Activated CD4-positive, alpha-beta T cell treated with anti-CD3 and anti-CD28 coated beads for 48 hours (primary cell): ENCODE data around the gene ZSWIM4.
"Not testable (repeated sequence)": the region's sequence is repeated elsewhere in the genome, so short reads cannot be mapped to it uniquely, and the experiment has no call there.

Source experiments
- DNase-seq: peaks from one replicate; pipeline ENCODE4 v3.0.0-alpha.2; 2020

ZSWIM4 gene

DNA sequence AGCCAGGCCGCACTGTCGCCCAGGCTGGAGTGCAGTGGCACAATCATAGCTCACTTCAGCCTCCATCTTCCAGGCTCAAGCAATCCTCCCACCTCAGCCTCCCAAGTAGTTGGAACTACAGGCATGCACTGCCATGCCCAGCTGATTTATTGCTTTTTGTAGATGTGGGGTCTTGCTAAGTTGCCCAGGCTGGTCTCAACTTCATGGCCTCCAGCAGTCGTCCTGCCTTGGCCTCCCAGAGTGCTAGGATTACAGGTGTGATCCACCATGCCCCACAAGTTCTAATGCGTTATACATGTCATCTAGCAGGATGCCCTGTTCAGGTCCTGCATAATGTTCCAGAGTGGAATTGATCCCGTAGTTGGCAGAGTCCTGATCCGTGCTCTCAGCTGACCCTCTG, 16.4 kb upstream of the ZSWIM4 start:
- DNase-seq = no peak

DNA sequence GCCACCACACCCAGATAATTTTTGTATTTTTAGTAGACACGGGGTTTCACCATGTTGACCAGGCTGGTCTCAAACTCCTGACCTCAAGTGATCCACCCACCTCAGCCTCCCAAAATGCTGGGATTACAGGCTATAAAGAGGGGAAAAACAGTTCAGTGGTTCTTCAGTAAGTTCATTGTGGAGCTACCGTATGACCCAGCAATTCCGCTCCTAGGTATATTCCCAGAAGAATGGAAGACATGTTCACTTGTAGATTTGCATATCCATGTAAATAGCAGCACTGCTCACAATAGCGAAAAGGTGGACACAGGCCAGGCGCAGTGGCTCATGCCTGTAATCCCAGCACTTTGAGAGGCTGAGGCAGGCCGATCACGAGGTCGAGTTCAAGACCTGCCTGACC, 15.4 kb upstream of the ZSWIM4 start:
- DNase-seq = not testable (repeated sequence)

DNA sequence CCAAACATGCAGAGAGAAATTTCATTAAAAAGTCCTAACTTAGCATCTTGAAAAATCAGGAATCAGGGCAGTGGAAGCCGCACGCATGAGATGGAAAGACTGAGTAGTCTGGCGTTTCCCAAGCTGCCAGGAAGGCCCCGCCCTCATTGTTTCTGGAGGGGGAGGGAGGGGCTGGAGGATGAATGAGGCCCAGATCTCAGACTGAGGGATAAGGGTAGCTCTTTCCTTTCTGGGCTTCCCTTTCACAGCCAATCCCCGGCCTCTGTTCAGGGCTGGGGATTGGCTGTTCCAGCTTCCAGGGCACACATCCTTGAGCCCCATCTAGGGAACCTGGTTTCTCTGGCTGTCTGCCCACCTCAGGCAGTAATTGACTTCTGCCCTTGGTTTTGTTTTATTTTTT, 13.7 kb upstream of the ZSWIM4 start:
- DNase-seq = peak; percentile 32

DNA sequence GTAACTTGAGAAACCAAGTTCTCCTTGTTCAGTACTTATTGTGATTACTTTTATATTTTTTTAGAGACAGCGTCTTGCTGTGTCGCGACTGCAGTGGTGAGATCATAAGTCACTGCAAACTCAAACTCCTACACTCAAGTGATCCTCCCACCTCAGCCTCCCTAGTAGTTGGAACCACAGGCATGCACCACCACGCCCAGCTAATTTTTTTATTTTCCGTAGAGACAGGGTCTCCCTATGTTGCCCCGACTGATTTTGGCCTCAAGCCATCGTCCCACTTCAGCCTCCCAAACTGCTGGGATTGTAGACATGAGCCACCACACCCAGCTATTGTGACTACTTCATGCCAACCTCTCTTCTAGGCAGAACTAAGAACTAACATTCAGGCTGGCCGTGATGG, 12.7 kb upstream of the ZSWIM4 start:
- DNase-seq = no peak

DNA sequence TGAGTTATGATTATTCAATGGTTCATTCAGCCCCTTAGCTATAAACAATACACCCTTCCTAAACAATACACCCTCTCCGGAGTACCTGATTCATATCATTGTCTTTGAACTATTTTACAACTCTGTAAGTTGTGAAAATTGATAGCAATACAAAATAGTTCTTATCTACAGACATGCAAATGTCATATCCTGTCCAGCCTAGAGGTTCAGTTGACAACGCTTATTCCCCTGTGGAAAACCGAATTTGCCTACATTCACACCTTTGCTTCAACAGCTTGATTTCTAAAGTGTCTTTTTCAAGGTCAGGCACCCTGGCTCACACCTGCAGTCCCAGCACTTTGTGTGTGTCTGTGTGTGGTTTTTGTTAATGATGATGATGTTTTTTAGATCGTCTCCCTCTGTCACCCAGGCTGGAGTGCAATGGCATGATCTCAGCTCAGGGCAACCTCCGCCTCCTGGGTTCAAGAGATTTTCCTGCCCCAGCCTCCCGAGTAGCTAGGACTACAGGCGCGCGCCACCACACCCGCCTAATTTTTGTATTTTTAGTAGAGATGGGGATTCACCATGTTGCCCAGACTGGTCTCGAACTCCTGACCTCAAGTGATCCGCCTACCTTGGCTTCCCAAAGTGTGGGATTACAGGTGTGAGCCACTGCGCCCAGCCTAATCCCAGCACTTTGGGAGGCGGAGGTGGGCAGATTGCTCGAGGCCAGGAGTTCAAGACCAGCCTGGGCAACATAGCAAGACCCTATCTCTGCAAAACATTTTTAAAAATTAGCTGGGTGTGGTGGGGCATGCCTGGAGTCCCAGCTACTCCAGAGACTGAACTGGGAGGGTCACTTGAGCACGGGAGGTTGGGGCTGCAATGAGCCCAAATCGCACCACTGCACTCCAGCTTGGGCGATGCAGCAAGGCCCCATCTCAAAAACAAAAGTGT, 11.4 kb upstream of the ZSWIM4 start:
- no peak for DNase-seq

DNA sequence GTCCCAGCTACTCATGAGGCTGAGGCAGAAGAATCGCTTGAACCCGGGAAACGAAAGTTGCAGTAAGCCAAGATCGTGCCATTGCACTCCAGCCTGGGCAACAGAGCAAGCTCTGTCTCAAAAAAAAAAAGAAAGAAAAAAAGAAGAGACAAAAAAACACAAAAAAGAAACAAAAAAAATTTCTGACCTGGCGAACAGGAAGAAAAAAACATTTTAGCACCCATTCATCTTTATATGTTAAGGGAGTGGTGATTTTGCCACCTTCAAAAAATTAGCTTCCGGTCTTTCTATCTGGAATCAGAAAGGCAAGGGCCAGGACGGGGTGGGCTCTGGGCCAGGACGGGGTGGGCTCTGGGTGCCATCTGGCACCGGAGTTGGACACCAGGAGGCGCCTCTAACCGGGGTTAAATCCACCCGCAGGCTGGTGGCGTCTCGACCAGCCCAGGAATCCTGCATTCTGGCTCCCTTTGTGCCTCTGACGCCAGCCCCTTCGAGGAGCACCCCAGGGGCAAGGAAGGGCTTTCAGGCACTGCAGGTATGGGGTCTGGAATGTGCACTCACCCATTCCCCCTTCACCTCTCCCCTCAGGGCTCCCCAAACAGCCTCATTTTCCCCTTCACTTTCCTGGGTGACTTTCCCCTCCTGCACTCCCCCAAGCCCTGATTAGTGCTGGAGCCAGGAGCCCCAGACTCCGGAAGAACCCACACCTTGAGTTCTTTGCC, 10.4 kb upstream of the ZSWIM4 start:
- peak; percentile 77 for DNase-seq

DNA sequence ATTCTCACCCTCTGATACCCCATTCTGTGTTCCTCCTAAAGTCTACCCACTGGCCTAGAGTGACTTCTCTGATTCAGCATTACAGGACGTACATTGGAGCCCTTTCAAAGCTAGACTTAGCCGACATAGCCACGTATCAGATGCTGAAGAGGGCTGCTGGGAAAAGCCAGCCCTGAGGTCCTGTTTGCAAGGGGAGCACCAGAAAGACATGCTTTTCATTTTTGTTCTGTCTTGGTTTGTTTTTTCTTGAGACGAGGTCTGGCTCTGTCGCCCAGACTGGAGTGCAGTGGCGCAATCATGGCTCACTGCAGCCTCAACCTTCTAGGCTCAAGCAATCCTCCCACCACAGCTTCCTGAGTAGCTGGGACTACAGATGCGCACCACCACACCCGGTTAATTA, 6.3 kb upstream of the ZSWIM4 start:
- DNase-seq = peak; percentile 15

DNA sequence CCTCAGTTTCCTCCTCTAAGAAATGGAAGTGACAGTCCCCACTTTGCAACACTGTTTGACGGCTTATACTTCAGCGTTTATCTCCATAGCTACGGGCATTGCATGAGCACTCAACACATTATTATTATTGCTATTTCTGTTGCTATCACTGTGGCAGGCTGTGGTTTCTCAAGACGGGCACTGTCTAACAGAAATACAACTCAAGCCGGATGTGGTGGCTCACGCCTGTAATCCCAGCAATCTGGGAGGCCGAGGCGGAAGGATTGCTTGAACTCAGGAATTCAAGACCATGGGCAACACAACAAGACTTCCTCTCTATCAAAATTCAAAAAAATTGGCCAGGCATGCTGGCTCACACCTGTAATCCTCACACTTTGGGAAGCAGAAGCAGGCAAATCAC, 4.9 kb upstream of the ZSWIM4 start:
- DNase-seq = no peak

DNA sequence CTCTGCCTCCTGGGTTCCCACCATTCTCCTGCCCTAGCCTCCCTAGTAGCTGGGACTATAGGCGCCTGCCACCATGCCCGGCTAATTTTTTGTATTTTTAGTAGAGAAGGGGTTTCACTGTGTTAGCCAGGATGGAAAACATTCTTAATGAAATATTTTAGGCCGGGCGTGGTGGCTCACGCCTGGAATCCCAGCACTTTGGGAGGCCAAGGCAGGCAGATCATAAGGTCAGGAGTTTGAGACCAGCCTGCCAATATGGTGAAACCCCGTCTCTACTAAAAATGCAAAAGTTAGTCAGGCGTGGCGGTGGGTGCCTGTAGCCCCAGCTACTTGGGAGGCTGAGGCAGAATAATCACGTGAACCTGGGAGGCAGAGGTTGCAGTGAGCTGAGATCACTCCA, 1.9 kb upstream of the ZSWIM4 start:
- DNase-seq = not testable (repeated sequence)

DNA sequence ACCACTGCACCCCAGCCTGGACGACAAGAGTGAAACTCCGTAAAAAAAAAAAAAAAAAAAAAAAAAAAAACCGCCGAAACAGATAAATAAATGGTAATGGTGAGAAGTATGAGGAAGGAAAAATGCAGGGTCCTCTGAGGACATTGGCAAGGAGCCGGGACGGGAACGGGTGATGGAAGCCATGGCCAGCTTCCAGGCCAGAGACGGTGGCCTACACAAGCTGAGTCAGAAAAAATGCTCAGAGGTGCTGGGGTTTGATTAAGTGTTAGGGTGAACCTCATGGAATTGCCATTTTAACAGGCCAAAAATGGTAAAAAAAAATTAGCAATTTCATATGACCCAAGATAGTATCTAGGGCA, 866 bp upstream of the ZSWIM4 start:
- DNase-seq = no peak

DNA sequence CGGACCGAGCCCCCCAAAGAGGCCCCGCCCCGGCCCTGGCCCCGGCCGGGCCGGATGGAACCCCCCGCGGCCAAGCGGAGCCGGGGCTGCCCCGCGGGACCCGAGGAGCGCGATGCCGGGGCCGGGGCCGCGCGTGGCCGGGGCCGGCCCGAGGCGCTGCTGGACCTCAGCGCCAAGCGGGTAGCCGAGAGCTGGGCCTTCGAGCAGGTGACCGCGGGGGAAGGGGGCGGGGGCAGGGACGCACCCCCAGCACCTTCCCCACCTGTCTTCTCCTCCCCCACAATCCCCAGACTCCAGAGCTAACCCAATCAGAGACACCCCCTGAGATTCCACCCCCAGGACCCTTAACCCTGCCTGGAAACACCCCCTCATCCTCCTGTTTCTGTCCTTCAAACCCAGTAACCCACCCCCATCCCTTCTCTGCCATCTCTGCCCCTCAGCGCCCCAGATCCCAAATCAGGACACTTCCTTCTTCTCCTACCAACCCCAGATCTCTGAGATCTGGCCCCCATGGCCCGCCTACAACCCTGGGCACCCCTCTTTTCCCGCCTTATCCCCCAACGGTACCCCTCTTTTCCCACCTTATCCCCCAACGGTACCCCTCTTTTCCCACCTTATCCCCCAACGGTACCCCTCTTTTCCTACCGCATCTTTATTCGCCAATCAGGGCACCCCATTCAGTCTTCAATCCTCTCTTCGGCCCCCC, 505 bp downstream of the ZSWIM4 start:
- DNase-seq = no peak

DNA sequence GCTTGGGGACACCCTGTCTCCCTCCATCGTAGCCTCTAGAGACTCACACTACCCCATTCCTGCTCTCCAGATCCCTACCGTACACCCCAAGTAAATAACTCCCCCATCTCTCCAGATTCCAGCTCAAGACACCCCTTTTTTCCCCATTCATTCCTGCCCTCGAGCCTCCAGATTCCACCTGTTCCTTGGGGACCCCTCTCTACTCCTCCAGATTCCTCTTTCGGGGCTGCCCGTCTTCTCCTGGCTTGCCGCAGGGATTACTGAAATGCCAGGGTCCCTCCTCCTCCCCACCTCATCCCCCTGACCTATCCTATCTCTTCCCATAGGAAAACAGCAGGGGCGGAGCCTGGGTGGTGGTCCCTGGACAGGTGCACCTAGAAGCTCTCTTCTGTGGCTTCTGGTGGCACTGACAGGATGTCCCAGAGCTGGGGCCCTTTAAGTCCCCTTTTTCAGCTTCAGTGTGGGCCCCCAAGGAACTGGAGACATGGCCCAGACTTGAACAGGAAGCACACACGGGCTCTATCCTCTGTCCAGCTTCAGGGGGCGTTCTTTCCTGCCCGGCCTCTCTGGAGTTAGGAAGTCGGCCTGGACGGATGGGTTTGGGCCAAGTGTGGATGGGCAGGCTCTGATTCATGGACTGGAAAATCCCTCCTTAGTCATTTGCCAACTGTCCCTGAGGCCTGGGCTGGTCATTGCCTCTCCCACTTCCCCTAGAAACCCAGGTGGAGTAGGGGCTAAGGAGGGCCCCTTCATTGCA, 1.2 kb downstream of the ZSWIM4 start:
- DNase-seq = no peak

DNA sequence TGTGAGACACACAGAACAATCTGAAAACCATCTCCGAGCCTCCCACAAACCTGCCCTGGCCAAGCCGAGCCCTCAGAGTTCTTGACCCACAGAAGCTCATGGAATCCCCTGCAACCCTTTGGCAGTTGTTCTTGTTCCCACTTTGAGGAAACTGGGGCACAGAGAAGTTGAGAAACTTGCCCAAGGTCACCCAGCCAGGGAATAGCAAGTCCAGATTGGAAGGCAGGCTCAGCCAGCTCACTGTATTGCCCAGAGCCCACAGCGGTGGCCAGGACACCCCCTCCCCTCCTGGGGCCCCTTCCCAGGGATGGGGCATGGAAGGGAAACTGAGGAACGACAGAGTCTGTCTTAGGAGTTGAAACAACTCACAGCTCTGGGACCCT, 1.8 kb downstream of the ZSWIM4 start:
- no peak for DNase-seq

DNA sequence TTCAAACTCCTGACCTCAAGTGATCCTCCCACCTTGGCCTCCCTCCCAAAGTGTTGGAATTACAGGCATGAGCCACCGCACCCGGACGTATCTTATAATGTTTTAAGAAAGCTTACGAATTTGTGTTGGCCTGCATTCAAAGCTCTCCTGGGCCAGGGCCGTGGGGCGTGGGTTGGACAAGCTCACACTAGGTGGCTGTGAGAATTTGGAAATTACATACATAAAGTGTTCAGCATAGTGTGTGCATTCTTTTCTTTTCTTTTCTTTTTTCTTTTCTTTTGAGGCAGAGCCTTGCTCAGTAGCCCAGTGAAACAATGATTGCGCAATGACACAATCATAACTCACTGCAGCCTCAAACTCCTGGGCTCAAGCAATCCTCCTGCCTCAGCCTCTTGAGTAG, 2.6 kb downstream of the ZSWIM4 start:
- DNase-seq = no peak

DNA sequence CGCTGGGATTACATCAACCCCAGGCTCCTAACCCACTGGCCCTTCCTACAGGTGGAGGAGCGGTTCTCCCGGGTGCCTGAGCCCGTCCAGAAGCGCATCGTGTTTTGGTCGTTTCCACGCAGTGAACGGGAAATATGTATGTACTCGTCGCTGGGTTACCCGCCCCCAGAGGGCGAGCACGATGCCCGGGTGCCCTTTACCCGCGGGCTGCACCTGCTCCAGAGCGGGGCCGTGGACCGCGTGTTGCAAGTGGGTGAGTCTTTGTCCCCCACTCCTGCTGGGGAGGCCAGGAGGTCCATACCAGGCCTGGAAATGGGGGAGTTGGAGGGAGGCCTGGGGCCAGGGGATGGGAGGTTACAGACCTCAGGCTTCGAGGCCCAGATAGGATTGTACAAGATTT, 4.4 kb downstream of the ZSWIM4 start:
- no peak for DNase-seq

DNA sequence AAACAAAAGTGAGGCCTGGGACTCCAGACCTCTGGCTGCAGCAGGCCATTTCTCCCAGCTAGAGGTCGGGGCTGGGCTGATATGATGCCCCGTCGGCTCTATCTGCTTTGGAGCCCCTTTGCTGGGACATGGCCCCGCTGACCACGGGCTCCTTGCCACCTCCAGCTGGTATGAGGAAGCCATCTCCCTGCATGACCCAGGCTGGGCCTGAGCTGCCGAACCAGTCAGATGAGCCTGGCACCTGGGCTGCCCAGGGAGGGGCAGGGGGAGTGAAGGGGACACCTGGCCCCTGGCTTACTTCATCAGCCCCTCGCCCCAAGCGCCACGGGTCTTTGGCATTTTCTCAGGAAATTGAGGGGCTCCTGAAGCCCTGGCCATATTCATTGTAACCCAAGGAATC, 7.8 kb downstream of the ZSWIM4 start:
- no peak for DNase-seq

DNA sequence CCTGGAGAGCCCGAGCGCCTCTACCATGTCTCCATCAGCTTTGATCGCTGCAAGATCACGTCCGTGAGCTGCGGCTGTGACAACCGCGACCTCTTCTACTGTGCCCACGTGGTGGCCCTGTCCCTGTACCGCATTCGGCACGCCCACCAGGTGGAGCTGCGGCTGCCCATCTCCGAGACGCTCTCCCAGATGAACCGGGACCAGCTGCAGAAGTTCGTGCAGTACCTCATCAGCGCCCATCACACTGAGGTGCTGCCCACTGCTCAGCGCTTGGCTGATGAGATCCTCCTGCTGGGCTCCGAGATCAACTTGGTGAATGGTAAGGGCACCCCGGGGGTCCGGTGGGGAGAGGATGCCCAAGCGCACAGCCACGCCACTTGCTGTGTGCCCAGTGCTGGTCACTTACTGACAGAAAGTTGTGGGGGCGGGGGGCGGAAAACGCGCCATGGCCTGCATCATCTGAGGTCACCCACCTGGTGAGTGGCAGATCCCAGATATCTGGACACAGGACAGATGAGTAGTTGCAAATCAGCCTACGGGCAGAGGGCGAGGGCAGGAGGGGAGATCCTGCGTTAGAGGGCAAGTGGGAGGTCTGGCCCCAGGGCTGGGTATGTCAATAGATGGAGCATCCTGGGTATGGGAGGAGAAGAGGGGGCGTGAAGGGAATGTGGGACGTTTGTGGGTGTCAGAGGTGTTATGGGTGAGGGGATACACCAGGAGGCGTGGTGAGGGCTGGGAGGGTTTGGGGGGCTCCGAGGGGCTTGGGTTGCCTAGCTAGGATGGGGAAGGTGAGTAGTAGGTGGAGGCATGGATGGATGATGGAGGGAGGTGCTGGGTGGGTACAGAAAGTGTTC, 9.8 kb downstream of the ZSWIM4 start:
- peak; percentile 21 for DNase-seq

DNA sequence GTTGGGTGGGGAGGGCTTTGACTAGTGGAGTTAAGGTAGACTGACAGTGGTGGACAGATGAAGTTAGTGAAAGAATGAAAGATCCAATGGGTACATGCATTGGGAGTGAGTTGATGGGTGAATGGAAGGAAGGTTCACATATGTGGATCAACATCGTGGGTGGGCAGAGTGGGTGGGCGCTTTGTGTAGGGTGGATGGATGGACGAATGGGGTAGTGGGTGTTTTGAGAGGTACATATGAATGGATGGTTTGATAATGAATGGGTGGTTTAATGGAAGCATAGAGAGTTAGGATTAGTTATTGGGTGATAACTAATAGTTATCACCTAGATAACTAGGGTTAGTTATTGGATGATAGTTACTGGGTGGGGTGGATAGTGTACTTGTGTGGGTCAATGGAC, 11.5 kb downstream of the ZSWIM4 start:
- no peak for DNase-seq

DNA sequence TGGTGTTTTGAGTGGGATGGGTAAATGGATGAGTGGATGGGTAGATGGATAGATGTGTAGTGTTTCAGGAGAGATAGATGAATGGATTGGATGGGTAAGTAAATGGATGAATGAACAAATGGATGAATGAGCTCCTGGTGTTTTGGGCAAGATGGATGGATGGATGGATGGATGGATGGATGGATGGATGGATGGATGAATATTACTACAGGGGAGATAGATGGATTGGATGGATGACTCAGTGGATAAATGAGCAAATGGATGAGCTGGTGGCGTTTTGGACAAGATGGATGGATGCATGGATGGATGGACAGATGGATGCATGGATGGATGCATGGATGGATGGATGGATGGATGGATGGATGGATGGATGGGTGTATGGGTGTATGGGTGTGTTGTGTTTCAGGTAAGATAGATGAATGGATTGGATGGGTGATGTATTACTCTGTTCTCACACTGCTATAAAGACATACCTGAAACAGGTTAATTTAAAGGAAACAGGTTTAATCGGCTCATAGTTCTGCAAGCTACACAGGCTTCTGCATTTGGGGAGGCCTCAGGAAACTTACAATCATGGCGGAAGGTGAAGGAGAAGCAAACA, 12.3 kb downstream of the ZSWIM4 start:
- DNase-seq = no peak

DNA sequence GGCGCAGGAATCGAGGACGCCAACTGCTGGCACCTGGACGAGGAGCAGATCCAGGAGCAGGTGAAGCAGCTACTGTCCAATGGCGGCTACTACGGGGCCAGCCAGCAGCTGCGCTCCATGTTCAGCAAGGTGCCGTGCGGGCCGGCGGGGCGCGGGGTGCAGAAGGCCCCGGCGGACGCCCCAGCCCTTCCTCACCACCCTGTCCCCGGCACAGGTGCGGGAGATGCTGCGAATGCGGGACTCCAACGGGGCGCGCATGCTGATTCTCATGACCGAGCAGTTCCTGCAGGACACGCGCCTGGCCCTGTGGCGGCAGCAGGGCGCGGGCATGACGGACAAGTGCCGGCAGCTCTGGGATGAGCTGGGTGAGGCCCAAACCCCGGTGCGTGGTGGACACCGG, 13.6 kb downstream of the ZSWIM4 start:
- no peak for DNase-seq

DNA sequence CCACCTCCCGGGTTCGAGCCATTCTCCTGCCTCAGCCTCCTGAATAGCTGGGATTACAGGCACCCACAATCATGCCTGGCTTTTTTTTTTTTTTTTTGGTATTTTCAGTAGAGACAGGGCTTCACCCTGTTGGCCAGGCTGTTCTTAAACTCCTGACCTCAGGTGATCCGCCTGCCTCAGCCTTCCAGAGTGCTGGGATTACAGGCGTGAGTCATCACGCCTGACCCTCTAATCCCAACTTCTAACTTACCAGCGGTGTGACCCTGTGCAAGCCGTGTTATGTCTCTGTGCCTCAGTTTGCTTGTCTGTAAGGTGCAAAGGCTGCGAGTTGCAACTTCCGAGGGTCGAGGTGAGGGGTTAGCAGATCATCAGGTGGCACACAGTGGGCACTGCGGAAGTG, 17.3 kb downstream of the ZSWIM4 start:
- no peak for DNase-seq

DNA sequence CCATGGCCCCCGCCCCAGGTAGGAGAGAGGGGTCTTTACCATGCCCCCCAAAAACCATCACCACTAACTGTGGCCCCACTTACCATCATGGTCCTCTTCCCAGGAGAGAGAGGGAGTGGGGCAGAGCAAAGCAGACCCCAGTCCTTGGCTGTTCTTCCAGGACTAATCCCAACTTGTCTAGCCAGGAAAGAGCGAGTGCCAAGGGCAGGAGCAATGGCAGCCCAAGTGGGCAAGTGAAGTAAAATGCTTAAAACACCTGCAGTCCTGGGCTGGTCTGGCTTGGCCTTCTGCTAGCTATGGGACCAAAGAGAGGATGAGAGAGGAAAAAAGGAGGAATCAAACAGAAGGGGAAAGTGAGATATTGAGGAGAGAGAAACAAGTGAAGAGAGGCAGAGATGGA, 17.9 kb downstream of the ZSWIM4 start:
- no peak for DNase-seq
